H1 (cell line): Measurements from ENCODE around the gene OPCML. TPM values are rescaled to one million over a fixed set of nuclear protein-coding genes. Genes with fewer than 3 reads are reported as not detected.

ENCODE experiments used
- BCL11A ChIP-seq, 2 experiments: IDR thresholded peaks; one replicate each; pipeline ENCODE4 v1.6.1; 2011; ENCODE audit warnings: low read depth in 2 of 2, low read length in 2 of 2, mild to moderate bottlenecking in 2 of 2
- CEBPB ChIP-seq: IDR thresholded peaks from 2 replicates; pipeline ENCODE4 v1.6.1; 2012; ENCODE audit warnings: low read depth, low read length
- JUND ChIP-seq: IDR thresholded peaks from 2 replicates; pipeline ENCODE4 v1.6.1; 2011; ENCODE audit warnings: mild to moderate bottlenecking, improper control_type of control experiment, low read length
- RNF2 ChIP-seq: fragments of 200-900, 300-1000 bp; sonication (generic); IDR thresholded peaks from 2 replicates; pipeline ENCODE4 v1.7.1; 2016; ENCODE audit warnings: borderline replicate concordance, low read depth, mild to moderate bottlenecking, antibody characterized with exemption, low read length; ENCODE audit not compliant: poor library complexity, severe bottlenecking; ENCODE audit errors: missing control alignments
- SUZ12 ChIP-seq: fragments of 200-600 bp; sonication (generic); IDR thresholded peaks from 2 replicates; pipeline ENCODE4 v1.6.1; 2012; ENCODE audit warnings: mild to moderate bottlenecking, inconsistent platforms, low read length, moderate library complexity, mixed read lengths
- ZNF274 ChIP-seq: IDR thresholded peaks from 2 replicates; pipeline ENCODE4 v1.7.0; 2012; ENCODE audit warnings: low read length, borderline replicate concordance; ENCODE audit errors: extremely low read depth
- polyA plus RNA-seq, 7 experiments: library from polyadenylated mRNA; depleted of rRNA in 3 of 7; stranded (reverse) in 5 of 7; unstranded in 2 of 7; fragments of >200 nt in 5 of 7; fragments of 200-250 nt in 2 of 7; gene quantifications; 1 replicate in 5 of 7; 2 replicates in 1 of 7; 4 replicates in 1 of 7; pipeline versions ENCODE4 v1.2.1 to v1.2.3, GENCODE V29; 2011 to 2013; ENCODE audit warnings: missing spikeins in 2 of 7, mixed read lengths in 2 of 7
- total RNA-seq: library from RNA; stranded (reverse); fragmentation: NEBNext Ultra II Directional; extraction: Animal tissue kit (Norgen Biotek cat#: 25700); gene quantifications from 2 replicates; pipeline ENCODE4 v1.2.1, GENCODE V29; 2021
- TF ChIP-seq, protein P1 (sequence below): IDR thresholded peaks from 2 replicates; pipeline ENCODE4 v1.6.1; 2012; ENCODE audit warnings: low read length, inconsistent platforms
- TF ChIP-seq, protein P2 (sequence below): IDR thresholded peaks from 2 replicates; pipeline ENCODE4 v1.6.1; 2011; ENCODE audit warnings: low read depth, mild to moderate bottlenecking, low read length; ENCODE audit not compliant: insufficient read depth

Gene OPCML
- total and polyA plus RNA-seq, 2 of the 8 experiments (the other 6 are each of a cell fraction or from before 2014, with no cell fraction given) = 2.3 to 3.1 TPM

DNA sequence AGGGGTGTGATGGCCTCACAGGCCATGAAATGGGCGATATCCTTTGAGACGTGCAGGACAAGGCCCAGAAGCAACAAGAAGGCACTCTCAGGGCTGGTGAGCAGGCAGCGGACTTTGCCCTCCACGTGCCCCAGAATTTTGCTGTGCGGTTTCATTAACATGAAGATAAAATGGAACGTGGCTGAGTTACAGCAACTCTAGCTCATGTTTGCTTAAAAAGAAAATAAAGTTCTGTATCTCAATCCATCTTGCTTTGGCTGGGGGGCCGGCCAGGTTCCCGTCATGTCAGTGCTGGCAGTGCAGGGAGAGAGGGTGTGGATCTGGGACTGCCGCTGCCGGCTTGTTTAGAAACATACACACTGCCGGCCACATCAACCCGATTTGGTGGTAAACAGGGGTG lies 370.1 kb downstream of the OPCML start (continued):
- TF ChIP-seq SUZ12 = no peak
- no peak for TF ChIP-seq JUND
- TF ChIP-seq, protein P1, sequence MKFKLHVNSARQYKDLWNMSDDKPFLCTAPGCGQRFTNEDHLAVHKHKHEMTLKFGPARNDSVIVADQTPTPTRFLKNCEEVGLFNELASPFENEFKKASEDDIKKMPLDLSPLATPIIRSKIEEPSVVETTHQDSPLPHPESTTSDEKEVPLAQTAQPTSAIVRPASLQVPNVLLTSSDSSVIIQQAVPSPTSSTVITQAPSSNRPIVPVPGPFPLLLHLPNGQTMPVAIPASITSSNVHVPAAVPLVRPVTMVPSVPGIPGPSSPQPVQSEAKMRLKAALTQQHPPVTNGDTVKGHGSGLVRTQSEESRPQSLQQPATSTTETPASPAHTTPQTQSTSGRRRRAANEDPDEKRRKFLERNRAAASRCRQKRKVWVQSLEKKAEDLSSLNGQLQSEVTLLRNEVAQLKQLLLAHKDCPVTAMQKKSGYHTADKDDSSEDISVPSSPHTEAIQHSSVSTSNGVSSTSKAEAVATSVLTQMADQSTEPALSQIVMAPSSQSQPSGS = no peak
- TF ChIP-seq RNF2 = no peak
- no peak for TF ChIP-seq CEBPB
- TF ChIP-seq BCL11A (IDR thresholded peaks at IDR 0.05; ENCODE audit: low read depth in 2 of 2, low read length in 2 of 2) = no peak
- no peak for TF ChIP-seq ZNF274
- TF ChIP-seq, protein P2, sequence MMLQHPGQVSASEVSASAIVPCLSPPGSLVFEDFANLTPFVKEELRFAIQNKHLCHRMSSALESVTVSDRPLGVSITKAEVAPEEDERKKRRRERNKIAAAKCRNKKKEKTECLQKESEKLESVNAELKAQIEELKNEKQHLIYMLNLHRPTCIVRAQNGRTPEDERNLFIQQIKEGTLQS = no peak
- TF ChIP-seq, all 59 proteins: peak for 0
